LNCaP clone FGC (cell line): ENCODE measurements around the gene MCAM.

Experiments
- DNase-seq: peaks from one replicate; pipeline ENCODE4 v3.0.0-alpha.2; 2011; ENCODE audit warnings: low read depth
- H3K4me3 ChIP-seq: 2 replicates; pipeline ENCODE4 v1.5.1; 2011; ENCODE audit warnings: mild to moderate bottlenecking, low read depth, low read length, control low read depth
- CTCF ChIP-seq: IDR thresholded peaks from 2 replicates; pipeline ENCODE4 v1.5.1; 2012; ENCODE audit warnings: mild to moderate bottlenecking; ENCODE audit not compliant: control insufficient read depth, insufficient read depth; ENCODE audit errors: extremely low read depth

The MCAM gene

GRCh38 chr11:119355091-119355843, 38.3 kb upstream of the MCAM start:
- TF ChIP-seq CTCF, result no peak
- no peak overlapping the region for H3K4me3 ChIP-seq
- DNase-seq, result no peak

GRCh38 chr11:119352857-119353260, 35.9 kb upstream of the MCAM start:
- TF ChIP-seq CTCF, result no peak
- no peak overlapping the region for H3K4me3 ChIP-seq
- peak; percentile 44 for DNase-seq

GRCh38 chr11:119351232-119351631, 34.3 kb upstream of the MCAM start:
- no peak for DNase-seq
- H3K4me3 ChIP-seq, result no peak overlapping the region
- no peak for TF ChIP-seq CTCF

GRCh38 chr11:119350302-119350701, 33.4 kb upstream of the MCAM start:
- no peak overlapping the region for H3K4me3 ChIP-seq
- no peak for TF ChIP-seq CTCF
- DNase-seq, result no peak

- no peak for TF ChIP-seq CTCF
- no peak overlapping the region for H3K4me3 ChIP-seq
- DNase-seq, result no peak
Observed at GRCh38 chr11:119347940-119348605, 31.1 kb upstream of the MCAM start.

- H3K4me3 ChIP-seq, result no peak overlapping the region
- TF ChIP-seq CTCF, result no peak
- no peak for DNase-seq
Observed at GRCh38 chr11:119347242-119347641, 30.3 kb upstream of the MCAM start.
